ENCODE measurements around the gene TFR2. TPM values are rescaled to one million over a fixed set of nuclear protein-coding genes. Genes with fewer than 3 reads are reported as not detected.

TFR2 gene
- total and polyA plus RNA-seq, 2 experiments from 2014 or later, result 3.7 to 4.2 TPM

DNA sequence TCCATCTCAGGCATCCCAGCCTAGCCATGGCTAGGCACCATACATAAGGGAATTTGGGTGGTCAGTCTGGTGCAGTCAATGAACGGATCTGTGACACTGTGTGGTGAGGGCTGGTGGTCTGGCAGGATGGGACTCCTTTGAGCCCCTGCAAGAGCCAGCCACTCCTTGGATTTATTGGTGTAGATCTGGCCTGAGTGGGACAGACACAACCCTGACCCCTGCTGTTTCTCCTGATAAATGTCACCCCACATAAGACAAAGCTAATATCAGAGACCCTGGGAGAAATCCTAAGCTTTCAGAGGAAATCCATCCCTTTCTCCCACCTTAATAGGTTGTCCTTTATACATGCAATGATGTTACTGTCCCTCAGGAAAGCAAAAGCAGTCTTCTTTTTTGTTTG, 52.9 kb downstream of the TFR2 start:
- H3K27ac Mint-ChIP-seq, result no peak overlapping the region
- ATAC-seq (no peak), DNase-seq (ENCODE audit: low spot score) (no peak)
- H3K4me1 Mint-ChIP-seq, result peaks cover 34% of the 10 kb centered on the region
- Histone ChIP-seq H3K4me1 (ENCODE audit: insufficient read depth) (peaks cover 37% of the 10 kb centered on the region), H3F3A (replicated peaks; ENCODE audit: low read depth) (peaks cover 16% of the 10 kb centered on the region), H3K27me3 (ENCODE audit: insufficient read depth) (peaks cover 35% of the 10 kb centered on the region), H3K4me3 (no peak overlapping the region), H3K9me2 (ENCODE audit: insufficient read depth) (no peaks in the 10 kb centered on the region), H3K27ac (ENCODE audit: low read depth) (no peak overlapping the region), H2AFZ (no peak overlapping the region), H4K20me1 (replicated peaks; ENCODE audit: insufficient read depth) (peaks cover 2% of the 10 kb centered on the region; the same call in 1 of the 2 replicates), H3K36me3 (ENCODE audit: insufficient read depth) (no peaks in the 10 kb centered on the region), H3K4me2 (no peak overlapping the region), H3K79me2 (replicated peaks; ENCODE audit: insufficient read depth) (peaks cover 13% of the 10 kb centered on the region)
- peak overlapping the region; percentile 91 for H3K4me3 Mint-ChIP-seq
- peaks cover 33% of the 10 kb centered on the region for H3K27me3 Mint-ChIP-seq (ENCODE audit: insufficient read depth, low read depth, poor library complexity)
- peak; percentile 9 to 40; a peak in 2 of 4 replicates for TF ChIP-seq CTCF (conservative IDR thresholded peaks at IDR 0.05; ENCODE audit: low read depth in 2 of 2)
- no peak for TF ChIP-seq STAT1 (IDR thresholded peaks at IDR 0.05; ENCODE audit: unreplicated experiment)
- H3K9me3 Mint-ChIP-seq, result no peaks in the 10 kb centered on the region
- peaks cover 2% of the 10 kb centered on the region; the same call in 1 of the 3 replicates for H3K36me3 Mint-ChIP-seq (ENCODE audit: low read depth)

DNA sequence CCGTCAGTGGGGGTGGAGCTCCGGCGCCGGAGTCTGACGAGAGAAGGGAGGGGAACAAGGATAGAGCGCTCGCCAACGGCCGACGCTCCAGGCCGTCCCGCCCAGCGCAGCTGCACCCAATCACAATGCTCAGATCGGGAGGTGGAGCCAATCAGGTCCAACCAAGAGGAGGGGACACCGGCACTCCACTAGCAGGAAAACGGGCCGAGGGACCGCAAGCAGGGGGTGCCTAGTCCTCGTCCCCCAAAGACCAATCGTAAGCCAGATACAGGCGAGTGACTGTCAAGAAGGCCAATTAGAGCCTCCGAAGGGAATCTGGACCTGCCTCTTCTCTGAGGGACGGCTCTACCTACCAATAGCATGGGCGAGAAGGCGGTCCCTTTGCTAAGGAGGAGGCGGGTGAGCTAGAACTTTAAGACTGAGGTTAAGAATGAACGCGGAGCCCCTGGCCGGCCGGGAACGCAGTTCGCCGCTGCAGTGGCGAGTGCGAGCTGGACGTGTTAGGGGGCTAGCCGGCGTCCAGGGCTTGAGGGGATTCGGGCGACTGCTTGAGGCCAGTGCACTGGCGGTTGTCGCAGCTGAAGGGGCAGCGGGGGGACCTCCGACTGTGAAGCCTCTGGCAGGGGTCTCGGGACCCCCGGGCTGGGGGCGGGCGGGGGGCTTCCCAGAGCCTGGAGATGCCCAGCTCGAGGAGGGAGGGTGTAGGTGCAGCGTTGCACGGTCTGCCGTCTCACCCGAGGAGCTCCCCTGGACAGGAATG, 54.9 kb downstream of the TFR2 start, which contains the start of gene FBXO24:
TSS of gene FBXO24 (plus strand) at position 63 of the 760 bp plus-strand sequence. CDS start at position 361, 298 bp downstream.
- H3K4me1 ChIP-seq (ENCODE audit: insufficient read depth), result peaks cover 39% of the 10 kb centered on the region
- peak within 1 kb of the TSS; percentile 98 for H3K4me3 ChIP-seq
- TF ChIP-seq REST (IDR thresholded peaks at IDR 0.05; ENCODE audit: unreplicated experiment) (no peak), NANOG (IDR thresholded peaks at IDR 0.05; ENCODE audit: borderline replicate concordance) (no peak), ZNF114 (CRISPR knock-in tag; IDR thresholded peaks at IDR 0.05) (no peak), JUNB (IDR thresholded peaks at IDR 0.05; ENCODE audit: unreplicated experiment) (no peak), POLR2AphosphoS5 (IDR thresholded peaks at IDR 0.05; ENCODE audit: low read depth) (peak; percentile 79), EZH2 (IDR thresholded peaks at IDR 0.05; ENCODE audit: low read depth, unreplicated experiment) (no peak), ZNF331 (CRISPR knock-in tag; IDR thresholded peaks at IDR 0.05; ENCODE audit: low read depth) (no peak), CREB1 (CRISPR knock-in tag; IDR thresholded peaks at IDR 0.05; ENCODE audit: low read depth) (peak; percentile 84; the same call in 1 of the 2 replicates), CTCF (conservative IDR thresholded peaks at IDR 0.05; ENCODE audit: low read depth in 2 of 2) (no peak)
- DNase-seq (ENCODE audit: low spot score), result peak; percentile 99
- peak within 1 kb of the TSS; percentile 99 for H3K27ac ChIP-seq (ENCODE audit: low read depth)
- peak within 1 kb of the TSS; percentile 87; the same call in 1 of the 2 replicates for H2AFZ ChIP-seq
- H4K20me1 ChIP-seq (replicated peaks; ENCODE audit: insufficient read depth), result peaks cover 8% of the 10 kb centered on the region; the same call in 1 of the 2 replicates
- peaks cover 21% of the 10 kb centered on the region for H3K79me2 ChIP-seq (replicated peaks; ENCODE audit: insufficient read depth)
- H3K27me3 Mint-ChIP-seq (ENCODE audit: insufficient read depth, low read depth, poor library complexity), result peaks cover 37% of the 10 kb centered on the region
- peak; percentile 80 for ATAC-seq
- H3K4me1 Mint-ChIP-seq, result peaks cover 46% of the 10 kb centered on the region
- H3K36me3 Mint-ChIP-seq (ENCODE audit: low read depth), result no peaks in the 10 kb centered on the region
- peak within 1 kb of the TSS; percentile 91 for H3K4me3 Mint-ChIP-seq
- no peaks in the 10 kb centered on the region for H3K9me2 ChIP-seq (ENCODE audit: insufficient read depth)
- H3K4me2 ChIP-seq, result peak within 1 kb of the TSS; percentile 86
- H3K36me3 ChIP-seq (ENCODE audit: insufficient read depth), result 0 out of 2 replicates have a peak, but pooled peaks cover under 1% of the 10 kb centered on the region
- H3K27me3 ChIP-seq (ENCODE audit: insufficient read depth), result peaks cover 28% of the 10 kb centered on the region
- H3K9me3 Mint-ChIP-seq, result no peaks in the 10 kb centered on the region
- peaks cover 20% of the 10 kb centered on the region for H3F3A ChIP-seq (replicated peaks; ENCODE audit: low read depth)
- H3K27ac Mint-ChIP-seq, result peak within 1 kb of the TSS; percentile 97

All from GM23338 (cell line).